Activated T-helper 1 cell treated with Interleukin-2 at 50 U/mL for 16 hours (primary cell): ENCODE results near the gene MAP2K2.
"Not testable (repeated sequence)": the region's sequence is repeated elsewhere in the genome, so short reads cannot be mapped to it uniquely, and the experiment has no call there.

ENCODE experiments used
- DNase-seq: peaks from one replicate; pipeline ENCODE4 v3.0.0-alpha.2; 2020; ENCODE audit warnings: low read depth

MAP2K2 gene

DNA sequence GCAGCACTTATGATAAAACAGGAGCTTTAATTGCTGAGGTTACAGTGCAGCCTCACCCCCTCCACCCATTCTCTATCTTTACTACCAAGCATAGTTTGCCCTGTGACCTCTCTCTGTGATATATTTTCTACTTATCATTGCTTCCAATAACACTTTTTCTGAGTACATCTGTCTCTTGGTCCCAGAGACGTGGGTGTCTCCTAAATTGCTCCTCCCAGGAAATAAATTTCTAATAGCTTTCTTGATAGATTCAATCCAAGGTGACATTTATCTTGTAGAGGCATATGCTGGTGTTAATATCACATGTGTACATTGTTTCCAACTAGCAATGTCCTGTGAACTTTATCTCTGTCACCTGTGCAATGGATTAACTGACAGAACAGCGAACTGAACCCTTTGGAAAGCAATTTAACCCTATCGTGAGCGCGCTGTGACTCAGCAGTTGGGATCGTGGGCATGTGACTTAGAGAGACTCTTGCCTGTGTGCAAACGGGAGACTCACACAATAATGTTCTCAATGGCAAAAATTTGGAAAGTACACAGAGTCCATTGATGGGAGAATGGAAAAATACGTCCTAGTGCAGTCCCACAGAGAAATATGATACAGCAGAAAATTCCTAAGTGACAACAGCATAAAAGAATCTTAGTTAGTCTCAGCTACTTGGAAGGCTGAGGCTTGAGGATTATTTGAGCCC, 7.0 kb upstream of the MAP2K2 start:
- no peak for DNase-seq

DNA sequence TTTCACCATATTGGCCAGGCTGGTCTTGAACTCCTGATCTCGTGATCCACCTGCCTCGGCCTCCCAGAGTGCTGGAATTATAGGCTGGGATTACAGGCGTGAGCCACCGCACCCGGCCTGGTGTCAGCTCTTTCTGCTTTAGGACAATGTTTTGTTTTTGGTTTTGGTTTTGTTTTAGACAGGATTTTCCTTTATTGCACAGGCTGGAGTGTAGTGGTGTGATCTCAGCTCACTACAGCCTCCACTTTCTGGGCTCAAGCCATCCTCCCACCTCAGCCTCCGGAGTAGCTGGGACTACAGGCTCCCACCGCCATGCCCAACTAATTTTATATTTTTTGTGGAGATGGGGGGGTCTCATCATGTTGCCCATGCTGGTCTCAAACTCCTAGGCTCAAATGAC, 5.1 kb upstream of the MAP2K2 start:
- DNase-seq = not testable (repeated sequence)

DNA sequence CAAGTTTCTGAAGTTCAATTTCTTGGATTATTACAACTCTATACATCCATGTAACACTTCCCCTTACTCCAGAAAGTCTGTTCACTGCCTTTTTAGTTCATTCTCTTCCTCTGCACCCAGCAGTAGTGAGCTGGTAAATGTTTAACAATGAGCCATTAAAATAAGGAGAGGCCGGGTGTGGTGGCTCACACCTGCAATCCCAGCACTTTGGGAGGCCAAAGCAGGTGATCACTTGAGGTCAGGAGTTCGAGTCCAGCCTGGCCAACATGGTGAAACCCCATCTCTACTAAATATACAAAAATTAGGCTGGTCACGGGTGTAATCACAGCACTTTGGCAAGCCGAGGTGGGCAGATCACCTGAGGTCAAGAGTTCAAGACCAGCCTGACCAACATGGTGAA, 3.4 kb upstream of the MAP2K2 start:
- not testable (repeated sequence) for DNase-seq

DNA sequence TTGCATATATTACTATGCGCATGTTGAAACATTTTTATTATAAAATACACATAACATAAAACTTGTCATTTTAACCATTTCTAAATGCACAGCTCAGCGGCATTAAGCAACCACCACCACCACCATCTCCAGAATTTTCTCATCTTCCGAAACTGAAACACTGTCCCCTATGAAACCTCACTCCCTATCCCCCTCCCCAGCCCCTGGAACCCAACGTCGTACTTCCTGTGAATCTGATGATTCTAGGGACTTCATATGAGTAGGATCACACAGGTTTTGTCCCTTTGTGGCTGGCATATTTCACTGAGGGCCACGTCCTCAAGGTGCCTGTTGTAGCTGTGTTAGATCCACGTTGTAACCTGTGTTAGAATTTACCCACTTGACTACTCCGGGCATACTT, 716 bp upstream of the MAP2K2 start:
- no peak for DNase-seq

DNA sequence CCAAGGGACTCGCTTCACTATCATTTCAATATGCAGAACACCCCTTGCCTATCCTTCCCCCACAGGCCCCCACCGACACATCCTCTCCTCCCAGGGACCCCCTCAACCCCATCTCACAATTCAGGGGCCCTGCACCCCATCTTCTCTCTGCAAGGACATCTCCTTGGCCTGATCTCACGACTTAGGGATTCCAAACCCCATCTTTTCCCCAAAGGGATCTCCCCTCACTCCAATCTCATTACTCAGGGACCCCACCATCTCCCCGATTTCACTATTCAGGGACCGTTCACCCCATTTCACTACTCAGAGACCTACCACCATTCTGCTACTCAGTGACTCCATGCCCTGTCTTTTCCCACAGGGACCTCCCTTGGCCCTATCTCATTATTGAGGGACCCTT, 1.4 kb downstream of the MAP2K2 start:
- DNase-seq = no peak

DNA sequence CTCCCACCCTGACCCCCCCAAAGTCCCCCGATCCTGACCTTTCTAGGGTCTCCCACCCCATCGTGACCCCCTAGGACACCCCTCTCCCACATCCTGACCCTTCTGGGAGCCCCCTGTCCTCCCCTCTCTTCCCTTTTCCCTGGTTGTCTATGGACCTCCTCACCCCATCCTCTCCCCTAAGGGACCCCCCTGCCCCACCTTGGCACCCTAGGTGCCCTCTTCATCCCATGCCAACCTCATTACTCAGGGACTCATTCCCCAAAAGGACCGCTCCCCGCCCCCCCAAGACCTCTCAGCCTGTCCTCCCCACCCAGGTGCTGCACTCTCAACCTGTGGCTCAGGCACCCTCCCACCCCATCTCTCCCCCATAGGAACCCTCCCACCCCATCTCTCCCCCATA, 2.1 kb downstream of the MAP2K2 start:
- DNase-seq = no peak

DNA sequence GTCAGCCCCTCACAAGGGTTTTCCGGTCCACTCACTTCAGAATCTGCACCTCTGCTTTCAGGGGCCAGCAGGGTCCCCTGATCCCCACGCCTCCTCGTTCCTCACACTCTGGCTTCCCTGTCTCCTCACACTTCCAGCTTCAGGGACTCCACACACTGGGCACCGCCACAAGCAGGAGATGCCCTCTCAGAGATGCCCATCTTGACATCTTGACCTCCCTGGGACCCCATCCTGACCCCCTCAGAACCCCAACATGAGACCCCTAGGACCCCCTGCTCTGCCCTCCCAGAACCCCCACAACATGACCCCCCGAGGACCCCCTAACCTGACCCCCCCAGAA, 2.7 kb downstream of the MAP2K2 start:
- no peak for DNase-seq

DNA sequence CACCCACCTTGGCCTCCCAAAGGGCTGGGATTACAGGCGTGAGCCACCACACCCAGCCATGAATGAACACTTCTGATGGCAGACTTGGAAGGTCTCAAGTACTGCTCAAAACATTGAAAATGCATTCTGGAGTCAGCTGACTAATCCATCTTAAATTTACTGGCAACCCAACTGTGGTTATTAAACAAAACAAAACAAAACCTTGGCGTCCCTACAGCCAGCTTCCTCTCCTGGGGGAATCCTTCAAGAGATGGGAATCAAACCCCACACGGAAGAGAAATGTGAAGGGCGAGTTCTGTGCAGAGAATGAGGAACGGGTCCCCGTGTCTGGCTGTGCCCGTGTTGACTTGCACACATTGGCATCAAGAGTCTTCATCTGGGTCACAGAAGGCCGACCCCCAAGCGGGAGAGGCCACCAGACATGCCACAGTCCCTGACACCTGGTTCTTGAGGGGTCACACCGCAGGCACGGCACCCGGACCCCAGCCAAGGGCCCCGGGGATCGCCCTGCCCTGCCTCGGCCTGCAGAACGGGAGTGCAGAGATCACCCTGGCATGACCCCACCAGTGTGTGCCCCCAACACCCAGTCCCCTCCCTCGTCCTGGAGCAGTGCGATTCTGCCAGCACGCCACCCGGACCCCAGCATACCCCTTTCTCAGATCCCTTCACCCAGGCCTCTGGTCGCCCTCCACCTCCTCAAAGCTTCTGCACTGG, 3.2 kb downstream of the MAP2K2 start:
- no peak for DNase-seq

DNA sequence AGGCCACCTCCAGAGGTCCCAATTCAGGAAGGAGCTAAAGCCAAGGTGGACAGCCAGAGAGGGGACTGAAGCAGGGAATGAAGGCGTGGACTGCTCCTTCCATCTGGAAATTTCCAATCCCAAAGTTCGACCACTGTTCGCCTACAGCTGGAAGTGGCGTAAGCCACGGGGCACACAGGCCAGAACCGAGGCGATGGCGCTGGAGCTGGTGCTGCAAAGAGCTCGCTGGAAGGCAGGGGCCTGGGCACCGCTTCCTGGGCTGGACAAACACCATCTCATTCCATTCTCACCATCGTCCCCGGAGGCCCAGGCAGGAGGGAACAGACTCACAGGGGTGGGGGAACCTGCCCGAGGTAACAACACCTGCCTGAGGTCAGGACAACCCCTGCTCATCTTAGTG, 4.2 kb downstream of the MAP2K2 start:
- no peak for DNase-seq

DNA sequence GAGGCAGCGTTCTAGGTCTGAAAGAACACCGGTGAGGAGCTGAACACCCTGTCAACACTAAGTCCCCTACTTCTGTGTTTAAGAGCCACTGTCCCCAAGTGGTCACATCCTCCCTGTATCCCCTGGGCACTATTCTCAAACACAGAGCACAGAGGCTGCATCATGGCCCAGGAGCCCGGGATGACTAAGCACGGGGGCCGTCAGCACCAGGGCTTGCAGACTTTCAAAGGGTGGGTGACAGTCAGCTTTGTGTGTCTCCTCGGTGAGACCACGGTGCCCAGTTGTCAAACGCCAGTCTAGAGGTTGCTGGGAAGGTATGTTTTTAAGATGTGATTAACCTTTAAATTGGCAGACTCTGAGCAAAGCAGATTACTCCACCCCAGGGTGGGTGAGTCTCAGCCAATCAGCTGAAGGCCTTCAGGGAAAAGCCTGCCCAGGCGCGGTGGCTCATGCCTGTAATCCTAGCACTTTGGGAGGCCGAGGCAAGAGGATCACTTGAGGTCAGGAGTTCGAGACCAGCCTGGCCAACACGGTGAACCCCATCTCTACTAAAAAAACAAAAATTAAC, 8.0 kb downstream of the MAP2K2 start:
- DNase-seq = no peak

DNA sequence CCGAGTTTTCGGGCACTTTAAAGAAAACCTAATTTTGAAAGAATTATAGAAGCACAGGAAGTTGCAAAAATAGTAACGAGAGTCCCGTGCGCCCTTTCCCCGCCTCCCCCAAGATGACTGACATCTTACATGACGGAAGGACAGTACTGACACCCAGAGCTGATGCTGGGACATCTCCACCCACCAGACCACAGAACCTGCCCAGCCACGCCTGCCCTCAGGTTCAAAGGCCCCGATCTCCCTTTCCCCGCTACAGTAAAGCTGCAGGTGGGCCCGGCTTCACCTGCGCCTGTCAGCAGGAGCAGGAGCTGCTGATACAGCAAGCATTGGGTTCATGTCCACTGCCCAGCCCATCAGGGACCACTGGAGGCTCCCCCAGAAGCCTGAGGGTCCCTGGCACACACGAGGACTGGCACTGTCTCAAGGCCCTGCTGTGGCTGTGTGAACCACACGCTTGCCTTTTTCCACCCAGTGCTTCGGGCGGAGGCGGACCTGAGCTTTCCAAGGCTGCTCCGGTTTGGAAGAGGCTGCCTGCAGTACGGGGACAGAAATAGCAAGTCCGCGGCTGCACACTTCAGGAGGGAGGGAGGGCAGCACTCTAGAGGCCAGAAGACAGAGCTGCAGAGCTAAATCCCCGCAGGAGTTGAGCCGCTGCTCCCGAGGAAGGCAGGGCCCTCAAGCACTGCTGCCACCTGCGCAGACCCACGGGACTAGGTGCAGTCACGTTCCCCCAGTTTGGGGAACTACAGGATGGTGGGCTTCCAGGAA, 8.7 kb downstream of the MAP2K2 start:
- DNase-seq = peak; percentile 48

DNA sequence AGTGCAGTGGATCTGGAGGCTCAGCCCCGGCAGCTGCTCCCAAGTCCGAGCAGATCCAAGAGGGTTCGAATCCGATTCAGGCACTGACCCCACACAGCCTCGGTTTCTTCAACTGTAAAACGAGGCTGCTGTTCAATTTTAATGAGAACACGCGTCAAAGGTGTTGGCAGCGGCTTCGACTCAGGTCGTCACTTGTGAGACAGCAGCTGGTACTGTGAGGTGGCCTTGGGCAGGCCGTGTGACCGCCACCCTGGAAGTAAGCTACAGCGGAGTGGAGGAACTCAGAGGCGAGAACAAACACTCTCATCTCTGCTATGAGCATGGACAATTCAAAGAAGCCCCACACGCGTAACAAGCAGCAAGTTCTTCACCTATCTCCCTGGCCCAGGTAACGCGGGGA, 9.7 kb downstream of the MAP2K2 start:
- DNase-seq = no peak

DNA sequence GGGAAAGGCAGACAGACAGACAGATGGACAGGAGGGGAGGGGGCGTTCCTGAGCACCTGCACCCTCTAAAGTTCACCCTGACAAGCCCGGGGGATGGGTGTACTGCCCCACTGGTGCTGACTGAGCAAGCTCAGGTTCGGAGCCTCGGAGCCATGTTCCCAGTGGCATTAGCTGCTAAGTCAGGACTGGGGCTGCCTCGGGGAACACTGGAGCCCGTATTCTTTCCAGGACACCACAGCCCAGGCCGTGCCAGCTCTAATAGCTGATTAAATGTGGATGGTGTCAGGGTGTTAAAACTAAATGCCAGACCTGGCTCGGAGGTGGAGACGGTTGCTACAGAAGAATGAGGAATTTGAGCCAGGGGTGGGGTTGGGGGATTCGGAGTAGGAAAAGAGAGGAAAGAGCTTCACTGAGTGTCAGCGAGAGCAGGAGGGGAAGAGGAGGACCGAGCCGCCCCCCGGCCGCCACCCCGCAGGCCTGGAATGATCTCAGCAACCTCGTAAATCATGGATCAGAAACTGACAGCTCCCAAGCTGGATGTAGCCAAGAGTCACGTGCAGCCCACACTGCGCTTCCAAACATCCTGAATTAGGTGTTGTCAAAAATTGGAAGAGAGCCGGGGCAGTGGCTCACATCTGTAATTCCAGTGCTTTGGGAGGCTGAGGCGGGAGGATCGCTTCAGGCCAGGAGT, 10.4 kb downstream of the MAP2K2 start:
- DNase-seq = no peak

DNA sequence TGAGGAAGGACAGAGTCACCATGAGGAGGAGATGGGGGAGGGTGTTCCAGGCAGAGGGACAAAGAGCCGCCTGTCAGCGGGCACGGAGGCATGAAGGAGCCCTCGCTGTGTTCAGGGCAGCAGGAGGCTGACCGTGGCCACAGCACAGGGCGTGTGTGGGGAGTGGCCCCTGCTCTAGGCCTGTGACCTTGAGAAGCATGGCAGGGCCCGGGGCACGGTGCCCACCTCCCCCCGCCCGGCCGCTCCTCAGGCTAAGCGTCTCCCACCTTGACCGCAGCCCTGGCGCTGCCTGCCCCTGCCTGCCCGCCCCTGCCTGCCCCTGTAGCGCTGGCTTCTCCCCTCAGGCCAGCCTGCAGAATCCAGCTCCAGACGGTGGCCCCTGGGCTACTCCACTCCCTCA, 11.6 kb downstream of the MAP2K2 start:
- DNase-seq = no peak

DNA sequence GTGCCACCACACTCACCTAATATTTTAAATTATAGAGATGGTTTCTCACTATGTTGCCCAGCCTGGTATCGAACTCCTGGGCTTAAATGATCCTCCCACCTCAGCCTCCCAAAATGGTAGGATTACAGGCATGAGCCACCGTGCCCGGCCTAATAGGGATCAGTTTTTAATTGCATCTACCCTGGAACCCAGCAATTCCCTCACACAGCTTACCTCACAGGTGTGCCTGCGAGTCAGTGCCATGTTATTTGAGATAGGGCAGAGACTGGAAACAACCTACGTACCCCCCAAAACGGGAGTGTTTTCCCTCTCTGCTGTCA, 14.3 kb downstream of the MAP2K2 start:
- no peak for DNase-seq

DNA sequence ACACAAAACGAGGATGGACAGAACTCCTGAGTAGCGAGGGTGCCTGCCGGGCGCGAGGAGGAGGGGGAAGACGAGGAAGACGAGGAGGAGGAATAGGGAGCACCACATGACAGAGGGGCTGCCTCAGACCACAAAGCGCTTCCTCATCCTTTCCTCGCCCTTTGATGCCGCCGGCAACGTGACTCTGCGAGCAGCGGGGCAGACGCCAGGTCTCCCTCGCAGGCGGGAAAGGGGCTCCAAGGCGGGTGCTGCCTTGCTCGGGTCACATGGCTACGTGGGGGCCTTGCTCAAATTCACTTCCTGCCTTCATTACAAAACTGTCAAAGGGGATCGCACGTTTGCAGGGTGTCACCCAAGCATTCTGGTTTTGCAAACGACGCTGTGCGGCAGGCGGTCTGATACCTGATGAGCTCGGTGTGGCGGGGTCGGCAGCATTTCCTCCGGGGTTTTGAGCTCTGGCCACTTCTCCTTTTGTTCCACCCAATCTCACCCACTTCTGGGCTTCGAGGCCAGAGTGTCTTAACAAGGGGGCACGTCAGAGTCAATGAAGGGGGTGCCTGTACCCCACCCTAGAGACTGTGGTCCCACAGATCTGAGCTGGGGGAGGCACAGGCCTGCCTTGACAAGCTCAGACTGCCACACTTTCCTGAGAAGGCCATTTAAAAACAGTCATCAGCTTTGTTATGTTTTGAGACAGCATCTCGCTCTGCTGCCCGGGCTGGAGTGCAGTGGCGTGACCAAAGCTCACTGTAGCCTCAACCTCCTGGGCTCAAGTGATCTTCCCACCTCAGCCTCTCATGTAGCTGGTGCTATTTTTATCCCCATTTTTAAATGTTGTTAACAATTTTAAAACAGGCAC, 14.9 kb downstream of the MAP2K2 start:
- DNase-seq = peak; percentile 64

DNA sequence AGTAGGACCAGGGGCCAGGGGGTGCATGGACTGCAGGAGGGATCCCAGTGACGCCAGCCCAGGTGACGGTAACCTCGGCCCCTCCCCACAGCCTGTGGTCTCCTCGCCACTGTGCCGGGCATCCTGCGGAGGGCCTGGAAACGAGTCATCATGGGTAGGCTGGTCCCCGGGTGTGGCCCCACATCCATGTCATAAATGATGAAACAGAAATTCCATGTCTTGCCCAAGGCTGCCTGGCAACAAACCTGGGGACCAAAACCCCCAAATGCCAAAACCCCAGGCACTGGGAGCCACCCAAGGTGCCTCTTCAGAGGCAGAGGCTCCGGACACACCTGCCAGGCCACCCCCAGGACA, 20.9 kb downstream of the MAP2K2 start:
- no peak for DNase-seq

DNA sequence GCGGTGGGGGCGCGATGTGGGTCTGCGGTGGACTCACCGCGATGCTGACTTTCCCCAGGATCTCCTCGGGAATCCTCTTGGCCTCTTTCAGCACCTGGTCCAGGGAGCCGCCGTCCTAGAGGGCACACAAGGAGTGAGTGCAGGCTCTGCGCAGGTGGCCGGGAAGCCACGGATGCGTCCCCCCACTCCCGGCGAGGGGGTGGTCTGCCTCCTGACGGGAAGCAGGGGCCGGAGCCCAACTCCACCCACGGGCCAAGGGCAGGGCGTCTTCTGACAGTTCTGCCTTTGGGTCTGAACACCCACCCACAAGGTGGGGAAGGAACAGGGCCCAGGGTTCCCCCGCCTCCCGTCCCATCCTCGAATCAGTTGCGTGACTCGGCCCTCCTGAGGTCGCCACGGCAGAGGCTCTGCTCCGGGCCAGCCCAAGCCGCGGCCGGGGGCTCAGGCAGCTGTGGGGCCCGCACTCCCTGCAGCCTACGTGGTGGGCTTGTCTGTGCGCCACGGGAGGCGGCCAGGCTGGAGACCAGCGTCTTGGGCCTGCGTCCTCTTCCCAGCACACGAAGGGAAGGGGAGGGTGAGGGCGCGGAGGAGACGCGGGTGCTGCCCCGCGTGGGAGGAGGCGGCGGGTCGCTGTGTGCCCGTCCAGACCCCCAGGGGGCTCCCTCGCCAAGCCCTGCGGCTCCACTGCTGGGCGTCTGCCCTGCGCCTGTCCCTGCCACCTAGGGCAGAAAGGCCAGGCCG, 21.4 kb downstream of the MAP2K2 start:
- no peak for DNase-seq

DNA sequence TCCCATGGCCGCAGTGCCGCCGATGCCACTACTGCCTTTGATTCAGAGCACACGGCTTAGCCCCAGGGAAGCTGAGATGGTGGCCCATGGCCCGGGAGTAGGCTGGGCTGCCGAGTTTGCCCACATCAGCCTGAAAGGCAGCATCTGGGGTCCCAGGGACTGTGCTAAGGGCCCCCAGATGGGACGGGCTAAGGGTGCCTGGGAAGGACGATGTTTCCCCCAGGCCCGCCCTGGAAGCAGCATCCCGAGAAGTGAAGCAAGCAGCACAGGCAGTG, 22.5 kb downstream of the MAP2K2 start:
- DNase-seq = no peak

DNA sequence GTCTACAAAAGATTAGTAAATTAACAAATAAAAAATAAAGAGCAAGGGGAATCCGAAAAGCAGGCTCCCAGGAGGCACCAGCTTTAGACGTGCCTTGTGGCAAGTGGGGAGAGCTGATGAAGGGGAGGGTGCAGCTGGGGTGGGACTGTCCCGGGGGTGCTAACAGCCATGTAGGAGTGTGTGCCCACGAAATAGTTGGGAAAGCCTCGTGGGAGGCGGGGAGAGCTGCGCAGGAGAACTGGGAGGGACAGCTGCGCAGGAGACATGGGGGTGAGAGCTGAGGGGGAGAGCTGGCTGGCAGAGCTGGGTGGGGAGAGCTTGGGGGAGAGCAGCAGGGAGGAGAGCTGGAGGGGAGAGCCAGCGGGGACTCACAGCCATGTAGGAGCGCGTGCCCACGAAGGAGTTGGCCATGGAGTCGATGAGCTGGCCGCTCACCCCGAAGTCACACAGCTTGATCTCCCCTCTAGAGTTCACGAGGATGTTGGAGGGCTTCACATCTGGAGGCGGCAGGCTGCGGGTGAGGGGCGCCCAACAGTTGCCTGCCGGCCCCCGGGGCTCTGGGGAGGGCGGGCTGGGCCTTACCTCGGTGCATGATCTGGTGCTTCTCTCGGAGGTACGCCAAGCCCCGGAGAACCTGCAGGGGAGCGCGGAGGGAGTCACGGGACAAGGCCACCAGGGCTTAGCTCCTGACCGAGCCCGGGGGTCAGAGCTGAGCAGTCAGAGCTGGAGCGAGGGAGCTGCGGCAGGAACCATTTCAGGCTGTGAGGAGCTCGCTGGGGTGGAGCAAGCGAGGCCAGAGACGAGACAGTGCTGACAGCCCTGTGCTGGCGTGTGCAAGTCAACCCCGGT, 23.1 kb downstream of the MAP2K2 start:
- no peak for DNase-seq
